Activated naive CD4-positive, alpha-beta T cell treated with anti-CD3 and anti-CD28 coated beads, Interleukin-2, amount 50 U/mL, for 24 hours (primary cell): ENCODE data around the gene EMID1.

Experiments
- H3K27ac Mint-ChIP-seq: one replicate; pipeline ENCODE4 v1.8.0; 2021; ENCODE audit warnings: mild to moderate bottlenecking, mixed read lengths
- H3K27me3 Mint-ChIP-seq: one replicate; pipeline ENCODE4 v1.8.0; 2021; ENCODE audit warnings: mixed read lengths
- H3K36me3 Mint-ChIP-seq: one replicate; pipeline ENCODE4 v1.8.0; 2021; ENCODE audit warnings: mixed read lengths
- H3K4me1 Mint-ChIP-seq: one replicate; pipeline ENCODE4 v1.8.0; 2021; ENCODE audit warnings: mixed read lengths
- H3K4me3 Mint-ChIP-seq: one replicate; pipeline ENCODE4 v1.8.0; 2021; ENCODE audit warnings: mild to moderate bottlenecking, mixed read lengths
- H3K9me3 Mint-ChIP-seq: one replicate; pipeline ENCODE4 v1.8.0; 2021; ENCODE audit warnings: mixed read lengths

Gene EMID1

GRCh38 chr22:29186302-29186701 is 19.4 kb upstream of the EMID1 start:
- no peaks in the 10 kb centered on the region for H3K4me1 Mint-ChIP-seq
- H3K36me3 Mint-ChIP-seq = no peaks in the 10 kb centered on the region
- H3K4me3 Mint-ChIP-seq = no peak overlapping the region
- H3K27me3 Mint-ChIP-seq = no peaks in the 10 kb centered on the region
- H3K9me3 Mint-ChIP-seq = no peaks in the 10 kb centered on the region
- H3K27ac Mint-ChIP-seq = no peak overlapping the region

- Mint-ChIP-seq H3K36me3 (no peaks in the 10 kb centered on the region), H3K27ac (no peak overlapping the region), H3K27me3 (no peaks in the 10 kb centered on the region), H3K9me3 (no peaks in the 10 kb centered on the region), H3K4me3 (no peak overlapping the region), H3K4me1 (no peaks in the 10 kb centered on the region)
Measured at GRCh38 chr22:29187831-29188230, 17.9 kb upstream of the EMID1 start.

- H3K4me1 Mint-ChIP-seq = no peaks in the 10 kb centered on the region
- H3K4me3 Mint-ChIP-seq = no peak overlapping the region
- H3K27me3 Mint-ChIP-seq = peaks cover 2% of the 10 kb centered on the region
- no peaks in the 10 kb centered on the region for H3K36me3 Mint-ChIP-seq
- H3K27ac Mint-ChIP-seq = no peak overlapping the region
- H3K9me3 Mint-ChIP-seq = no peaks in the 10 kb centered on the region
Measured at GRCh38 chr22:29190051-29190450, 15.6 kb upstream of the EMID1 start.

GRCh38 chr22:29190918-29191317 is 14.8 kb upstream of the EMID1 start:
- H3K27ac Mint-ChIP-seq = no peak overlapping the region
- H3K9me3 Mint-ChIP-seq = no peaks in the 10 kb centered on the region
- no peaks in the 10 kb centered on the region for H3K4me1 Mint-ChIP-seq
- H3K36me3 Mint-ChIP-seq = no peaks in the 10 kb centered on the region
- peaks cover 2% of the 10 kb centered on the region for H3K27me3 Mint-ChIP-seq
- no peak overlapping the region for H3K4me3 Mint-ChIP-seq

- Mint-ChIP-seq H3K9me3 (no peaks in the 10 kb centered on the region), H3K27ac (no peak overlapping the region), H3K4me3 (no peak overlapping the region), H3K4me1 (no peaks in the 10 kb centered on the region), H3K36me3 (no peaks in the 10 kb centered on the region), H3K27me3 (peaks cover 4% of the 10 kb centered on the region)
Measured at GRCh38 chr22:29193021-29193420, 12.7 kb upstream of the EMID1 start.

GRCh38 chr22:29194184-29194583 is 11.5 kb upstream of the EMID1 start:
- Mint-ChIP-seq H3K27me3 (peaks cover 4% of the 10 kb centered on the region), H3K4me1 (no peaks in the 10 kb centered on the region), H3K4me3 (no peak overlapping the region), H3K36me3 (no peaks in the 10 kb centered on the region), H3K27ac (no peak overlapping the region), H3K9me3 (no peaks in the 10 kb centered on the region)

- H3K27me3 Mint-ChIP-seq = peaks cover 7% of the 10 kb centered on the region
- no peak overlapping the region for H3K4me3 Mint-ChIP-seq
- no peaks in the 10 kb centered on the region for H3K36me3 Mint-ChIP-seq
- H3K4me1 Mint-ChIP-seq = no peaks in the 10 kb centered on the region
- H3K9me3 Mint-ChIP-seq = no peaks in the 10 kb centered on the region
- H3K27ac Mint-ChIP-seq = no peak overlapping the region
Measured at GRCh38 chr22:29195118-29195963, 10.4 kb upstream of the EMID1 start.

- H3K4me1 Mint-ChIP-seq = no peaks in the 10 kb centered on the region
Measured at GRCh38 chr22:29195964-29196666, 9.6 kb upstream of the EMID1 start.

GRCh38 chr22:29197096-29197495 is 8.6 kb upstream of the EMID1 start:
- H3K27me3 Mint-ChIP-seq = peaks cover 13% of the 10 kb centered on the region
- peaks cover 2% of the 10 kb centered on the region for H3K4me1 Mint-ChIP-seq
- no peaks in the 10 kb centered on the region for H3K9me3 Mint-ChIP-seq
- no peak overlapping the region for H3K27ac Mint-ChIP-seq
- H3K4me3 Mint-ChIP-seq = no peak overlapping the region
- H3K36me3 Mint-ChIP-seq = no peaks in the 10 kb centered on the region

More at GRCh38 chr22:29195964-29196666, 9.6 kb upstream of the EMID1 start:
- H3K27ac Mint-ChIP-seq = no peak overlapping the region
- H3K27me3 Mint-ChIP-seq = peaks cover 10% of the 10 kb centered on the region
- H3K36me3 Mint-ChIP-seq = no peaks in the 10 kb centered on the region
- H3K4me3 Mint-ChIP-seq = no peak overlapping the region
- no peaks in the 10 kb centered on the region for H3K9me3 Mint-ChIP-seq

GRCh38 chr22:29198240-29198639 is 7.5 kb upstream of the EMID1 start:
- Mint-ChIP-seq H3K27ac (no peak overlapping the region), H3K9me3 (no peaks in the 10 kb centered on the region), H3K4me1 (peaks cover 9% of the 10 kb centered on the region), H3K4me3 (no peak overlapping the region), H3K27me3 (peaks cover 13% of the 10 kb centered on the region), H3K36me3 (no peaks in the 10 kb centered on the region)

GRCh38 chr22:29199702-29200400 is 5.8 kb upstream of the EMID1 start:
- H3K27ac Mint-ChIP-seq = no peak overlapping the region
- no peak overlapping the region for H3K4me3 Mint-ChIP-seq
- peaks cover 9% of the 10 kb centered on the region for H3K4me1 Mint-ChIP-seq
- no peaks in the 10 kb centered on the region for H3K36me3 Mint-ChIP-seq
- peaks cover 18% of the 10 kb centered on the region for H3K27me3 Mint-ChIP-seq
- no peaks in the 10 kb centered on the region for H3K9me3 Mint-ChIP-seq

- no peaks in the 10 kb centered on the region for H3K36me3 Mint-ChIP-seq
- no peak overlapping the region for H3K27ac Mint-ChIP-seq
- peaks cover 9% of the 10 kb centered on the region for H3K4me1 Mint-ChIP-seq
- peaks cover 20% of the 10 kb centered on the region for H3K27me3 Mint-ChIP-seq
- no peaks in the 10 kb centered on the region for H3K9me3 Mint-ChIP-seq
- no peak overlapping the region for H3K4me3 Mint-ChIP-seq
Measured at GRCh38 chr22:29200901-29201300, 4.8 kb upstream of the EMID1 start.

- H3K4me3 Mint-ChIP-seq = no peak overlapping the region
- no peaks in the 10 kb centered on the region for H3K36me3 Mint-ChIP-seq
- peaks cover 23% of the 10 kb centered on the region for H3K27me3 Mint-ChIP-seq
- peaks cover 14% of the 10 kb centered on the region for H3K4me1 Mint-ChIP-seq
- H3K9me3 Mint-ChIP-seq = no peaks in the 10 kb centered on the region
- no peak overlapping the region for H3K27ac Mint-ChIP-seq
Measured at GRCh38 chr22:29201782-29202181, 3.9 kb upstream of the EMID1 start.

GRCh38 chr22:29202212-29203192 is 3.2 kb upstream of the EMID1 start:
- no peak overlapping the region for H3K27ac Mint-ChIP-seq
- no peak overlapping the region for H3K4me3 Mint-ChIP-seq
- H3K4me1 Mint-ChIP-seq = peaks cover 14% of the 10 kb centered on the region
- no peaks in the 10 kb centered on the region for H3K9me3 Mint-ChIP-seq
- H3K36me3 Mint-ChIP-seq = no peaks in the 10 kb centered on the region
- H3K27me3 Mint-ChIP-seq = peaks cover 26% of the 10 kb centered on the region
